GM18499 (cell line): ENCODE measurements around the gene RARRES1.
"Not testable (repeated sequence)": the region's sequence is repeated elsewhere in the genome, so short reads cannot be mapped to it uniquely, and the experiment has no call there.

Experiments used
- ATAC-seq: cut with Tn5 transposase; IDR thresholded peaks from one replicate; pipeline ENCODE4 v1.9.1; 2021; ENCODE audit warnings: moderate number of reproducible peaks; ENCODE audit not compliant: insufficient read depth, unreplicated experiment

The RARRES1 gene

GRCh38 chr3:158701420-158702065, 30.7 kb downstream of the RARRES1 start:
- ATAC-seq, result no peak

GRCh38 chr3:158700559-158700958, 31.7 kb downstream of the RARRES1 start:
- no peak for ATAC-seq

- no peak for ATAC-seq
These were observed 35.6 kb downstream of the RARRES1 start for GRCh38 chr3:158696618-158697017.

- not testable (repeated sequence) for ATAC-seq
These were observed 38.3 kb downstream of the RARRES1 start for GRCh38 chr3:158693866-158694456.

GRCh38 chr3:158685159-158685558, 47.1 kb downstream of the RARRES1 start:
- ATAC-seq, result no peak

GRCh38 chr3:158683230-158683962, 48.9 kb downstream of the RARRES1 start:
- no peak for ATAC-seq

GRCh38 chr3:158680861-158681260, 51.4 kb downstream of the RARRES1 start:
- no peak for ATAC-seq

GRCh38 chr3:158679547-158680000, 52.7 kb downstream of the RARRES1 start:
- ATAC-seq, result no peak

- ATAC-seq, result no peak
These were observed 53.6 kb downstream of the RARRES1 start for GRCh38 chr3:158678687-158679086.

- peak; percentile 99 for ATAC-seq
These were observed 59.8 kb downstream of the RARRES1 start, which contains the start of gene LXN for GRCh38 chr3:158672215-158673176. TSS of gene LXN (minus strand) at chr3:158672648. CDS start at chr3:158672478, 170 bp downstream.

GRCh38 chr3:158671821-158672214, 60.4 kb downstream of the RARRES1 start:
- peak; percentile 1 for ATAC-seq

GRCh38 chr3:158668506-158668905, 63.8 kb downstream of the RARRES1 start:
- ATAC-seq, result no peak

- ATAC-seq, result no peak
These were observed 65.8 kb downstream of the RARRES1 start for GRCh38 chr3:158666416-158666815.

- no peak for ATAC-seq
These were observed 68.4 kb downstream of the RARRES1 start for GRCh38 chr3:158663832-158664231.

GRCh38 chr3:158663246-158663645, 69.0 kb downstream of the RARRES1 start:
- ATAC-seq, result no peak

- ATAC-seq, result no peak
These were observed 71.5 kb downstream of the RARRES1 start for GRCh38 chr3:158660711-158661110.

GRCh38 chr3:158659454-158660237, 72.6 kb downstream of the RARRES1 start:
- peak; percentile 75 for ATAC-seq

- ATAC-seq, result no peak
These were observed 73.4 kb downstream of the RARRES1 start for GRCh38 chr3:158658889-158659288.

GRCh38 chr3:158652463-158652862, 79.8 kb downstream of the RARRES1 start:
- ATAC-seq, result no peak
